Activated CD8-positive, alpha-beta memory T cell treated with anti-CD3 and anti-CD28 coated beads for 1 hour (primary cell): ENCODE results near the gene DVL1.

Experiments used
- DNase-seq, 2 donors: peaks; one replicate each; pipeline ENCODE4 v3.0.0-alpha.2; 2020; ENCODE audit warnings: low read depth in 1 of 2; ENCODE audit errors: extremely low read depth in 1 of 2

DVL1 gene

DNA sequence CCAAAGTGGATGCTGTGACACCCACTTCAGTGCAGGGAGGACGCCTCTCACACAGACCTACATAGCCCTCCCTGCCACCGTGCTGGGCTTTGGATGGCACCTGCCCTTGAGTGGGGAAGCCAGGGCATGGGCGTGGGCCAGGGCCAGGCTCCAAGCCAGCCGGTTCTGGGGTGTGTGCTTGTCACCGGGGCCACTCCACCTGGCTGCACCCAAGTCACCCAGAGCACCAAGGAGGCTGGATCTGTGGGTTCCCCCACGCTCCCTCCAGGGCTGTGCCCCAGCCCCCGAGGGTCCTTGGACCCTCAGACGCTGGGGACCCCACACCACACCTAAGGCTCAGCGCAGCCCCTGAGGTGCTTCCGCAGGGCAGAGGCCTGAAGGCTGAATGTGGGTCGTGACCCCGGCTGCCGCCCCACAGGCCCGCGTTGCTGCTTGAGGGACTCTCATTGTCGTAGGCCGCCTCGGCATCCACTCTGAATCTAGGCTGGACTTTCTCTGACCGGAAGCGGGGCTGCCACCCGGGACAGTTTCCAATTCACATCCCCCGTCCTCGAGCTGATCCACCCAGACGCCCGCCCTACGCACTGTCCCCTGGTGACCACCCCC lies 7.7 kb upstream of the DVL1 start:
- no peak for DNase-seq

DNA sequence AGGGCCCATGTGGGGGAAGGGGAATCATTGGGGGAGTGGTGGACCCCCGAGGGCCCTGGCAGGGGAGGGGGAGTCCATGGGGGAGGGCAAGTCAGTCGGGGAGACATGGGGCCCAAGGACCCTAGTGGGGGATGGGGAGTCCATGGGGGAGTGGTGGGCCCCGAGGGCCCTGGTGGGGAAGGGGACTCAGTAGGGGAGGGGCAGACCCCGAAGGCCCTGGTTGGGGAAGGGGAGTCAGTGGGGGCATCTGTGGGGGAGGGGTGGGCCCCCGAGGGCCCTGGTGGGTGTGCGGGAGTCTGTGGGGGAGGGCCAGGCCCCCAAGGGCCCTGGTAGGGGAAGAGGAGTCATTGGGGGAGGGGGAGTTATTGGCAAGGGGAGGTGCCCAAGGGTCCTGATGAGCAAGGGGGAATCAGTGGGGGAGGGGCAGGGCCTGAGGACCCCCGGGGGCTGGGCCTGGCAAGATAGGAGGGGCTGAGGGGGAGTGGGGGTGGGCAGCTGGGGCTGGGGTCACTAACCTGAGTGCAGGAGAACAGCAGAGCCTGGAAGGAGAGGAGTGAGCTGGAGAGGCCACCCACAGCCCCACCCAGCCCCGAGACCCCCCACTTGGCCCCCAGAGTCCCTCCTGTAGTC lies 7.1 kb upstream of the DVL1 start:
- DNase-seq: no peak

DNA sequence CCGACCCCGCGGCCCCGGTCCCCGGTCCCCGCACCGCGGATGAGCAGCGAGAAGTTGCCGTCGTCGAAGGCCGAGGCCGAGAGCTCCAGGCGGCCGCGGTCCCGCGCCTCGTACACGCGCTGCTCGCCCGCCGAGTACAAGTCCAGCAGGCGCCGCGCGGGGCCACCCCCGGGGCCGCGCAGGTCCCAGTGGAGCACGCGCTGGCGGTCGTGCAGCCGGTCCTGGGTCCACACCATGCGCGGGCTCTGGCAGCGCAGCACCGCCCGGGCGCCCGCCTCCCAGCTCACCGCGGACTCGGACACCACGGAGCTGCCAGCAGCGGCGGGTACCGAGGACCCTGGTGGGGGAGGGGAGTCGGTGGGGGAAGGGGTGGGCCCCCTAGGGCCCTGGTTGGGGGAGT lies 6.2 kb upstream of the DVL1 start:
- no peak for DNase-seq

DNA sequence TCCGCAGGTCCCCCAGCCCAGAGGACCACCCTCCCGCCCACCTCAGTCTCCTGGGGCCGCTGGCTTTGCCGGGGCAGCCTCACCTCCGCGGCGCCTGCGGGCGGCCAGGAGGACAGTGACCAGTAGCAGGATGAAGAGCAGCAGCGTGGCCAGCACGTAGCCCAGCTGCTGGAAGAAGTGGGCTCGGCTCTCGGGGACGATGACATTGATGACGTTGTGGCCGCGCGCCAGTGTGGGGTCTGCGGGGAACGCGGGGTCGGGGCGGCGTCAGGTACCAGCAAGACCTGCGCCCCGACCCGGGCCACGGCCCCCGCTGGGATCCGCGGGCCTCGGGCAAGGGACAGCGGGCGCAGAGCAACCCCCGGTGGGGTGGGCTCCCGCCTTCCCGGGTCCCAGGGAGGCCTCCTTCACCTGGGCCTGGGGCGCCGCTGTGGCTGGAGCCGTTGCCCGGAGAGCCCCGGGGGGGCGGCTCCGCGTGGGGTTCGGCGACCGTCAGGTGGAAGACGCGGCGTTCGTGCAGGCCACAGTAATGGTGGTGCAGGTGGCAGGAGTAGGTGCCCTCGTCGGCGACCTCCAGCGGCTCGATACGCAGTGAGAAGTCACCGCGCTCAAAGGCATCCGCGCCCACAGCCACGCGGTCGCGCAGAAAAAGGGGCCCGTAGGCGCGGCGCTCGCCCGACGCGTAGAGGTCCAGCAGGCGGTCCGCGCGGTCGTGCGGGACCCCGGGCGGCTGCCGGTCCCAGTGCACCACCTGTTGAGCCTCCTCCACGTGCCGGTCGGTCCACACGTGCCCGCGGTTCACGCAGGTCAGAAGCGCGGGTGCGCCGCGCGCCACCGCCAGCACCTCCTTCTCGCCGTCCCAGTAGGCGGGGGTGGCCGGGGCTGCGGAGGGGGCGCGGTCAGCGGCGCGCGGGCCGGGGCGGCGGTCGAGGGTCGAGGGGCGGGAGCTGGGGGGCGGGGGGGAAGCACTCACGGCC lies 5.3 kb upstream of the DVL1 start:
- no peak for DNase-seq

DNA sequence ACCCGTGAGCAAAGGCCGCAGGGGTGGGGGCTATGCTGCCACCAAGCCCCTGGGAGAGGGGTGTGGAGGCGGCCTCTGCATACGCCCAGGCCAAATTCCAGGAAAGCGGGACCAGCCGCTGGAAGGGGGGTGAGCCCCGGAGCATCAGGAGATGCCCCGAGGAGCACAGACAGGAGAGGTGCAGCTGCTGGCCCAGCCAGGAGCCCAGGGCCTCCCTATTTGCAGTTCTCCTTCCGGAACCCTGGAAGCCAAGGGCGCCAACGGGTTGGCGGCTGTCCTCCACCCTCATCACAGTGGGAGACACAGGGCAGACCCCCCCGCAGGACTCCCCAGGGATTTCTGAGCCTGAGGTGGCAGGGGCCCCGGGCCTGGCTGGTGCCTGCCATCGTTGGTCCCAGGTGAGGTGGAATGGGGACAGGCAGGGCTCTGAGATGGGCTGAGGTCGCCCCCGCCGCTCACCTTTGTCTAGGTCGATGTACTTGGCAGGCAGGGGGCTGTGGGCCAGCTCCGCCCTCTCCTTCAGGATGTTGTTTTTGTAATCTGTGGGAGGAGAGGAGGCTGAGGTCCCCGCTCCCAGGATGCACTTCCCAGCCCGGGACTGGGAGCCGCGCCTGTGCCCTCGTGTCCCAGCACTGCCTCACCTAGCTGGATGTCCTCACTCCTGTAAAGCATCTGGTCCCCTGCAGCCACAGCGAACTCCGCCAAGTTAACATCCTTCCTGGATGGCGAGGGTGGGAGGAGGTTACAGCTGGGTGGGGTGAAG lies 4.4 kb upstream of the DVL1 start:
- DNase-seq: no peak

DNA sequence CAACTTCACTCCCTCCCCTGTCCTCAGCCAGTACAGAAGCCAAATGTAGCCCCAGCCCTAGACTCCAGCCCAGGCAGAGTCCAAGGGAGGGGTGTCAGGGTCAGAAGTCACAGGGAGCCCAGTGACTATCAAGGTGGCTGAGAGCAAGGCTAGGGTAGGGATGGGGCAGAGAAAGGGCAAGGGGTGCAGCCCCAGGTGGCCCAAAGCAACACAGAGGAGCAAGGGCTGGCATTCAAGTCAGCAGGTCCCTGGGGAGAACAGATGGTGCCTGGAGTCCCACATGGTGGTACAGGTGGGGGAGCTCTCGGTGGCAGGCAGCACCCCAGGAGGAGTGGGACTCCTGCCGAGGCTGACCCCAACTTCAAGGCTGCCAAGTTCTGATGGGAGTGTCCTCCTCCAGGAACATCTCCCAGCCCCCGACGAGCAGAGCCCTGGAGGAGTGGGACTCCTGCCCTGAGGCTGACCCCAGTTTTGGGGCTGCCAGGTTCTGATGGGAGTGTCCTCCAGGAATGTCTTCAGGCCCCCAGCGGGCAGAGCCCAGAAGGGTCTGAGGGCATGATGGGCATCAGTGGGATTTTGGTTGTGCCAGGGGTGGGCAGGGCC lies 3.7 kb upstream of the DVL1 start:
- no peak for DNase-seq

DNA sequence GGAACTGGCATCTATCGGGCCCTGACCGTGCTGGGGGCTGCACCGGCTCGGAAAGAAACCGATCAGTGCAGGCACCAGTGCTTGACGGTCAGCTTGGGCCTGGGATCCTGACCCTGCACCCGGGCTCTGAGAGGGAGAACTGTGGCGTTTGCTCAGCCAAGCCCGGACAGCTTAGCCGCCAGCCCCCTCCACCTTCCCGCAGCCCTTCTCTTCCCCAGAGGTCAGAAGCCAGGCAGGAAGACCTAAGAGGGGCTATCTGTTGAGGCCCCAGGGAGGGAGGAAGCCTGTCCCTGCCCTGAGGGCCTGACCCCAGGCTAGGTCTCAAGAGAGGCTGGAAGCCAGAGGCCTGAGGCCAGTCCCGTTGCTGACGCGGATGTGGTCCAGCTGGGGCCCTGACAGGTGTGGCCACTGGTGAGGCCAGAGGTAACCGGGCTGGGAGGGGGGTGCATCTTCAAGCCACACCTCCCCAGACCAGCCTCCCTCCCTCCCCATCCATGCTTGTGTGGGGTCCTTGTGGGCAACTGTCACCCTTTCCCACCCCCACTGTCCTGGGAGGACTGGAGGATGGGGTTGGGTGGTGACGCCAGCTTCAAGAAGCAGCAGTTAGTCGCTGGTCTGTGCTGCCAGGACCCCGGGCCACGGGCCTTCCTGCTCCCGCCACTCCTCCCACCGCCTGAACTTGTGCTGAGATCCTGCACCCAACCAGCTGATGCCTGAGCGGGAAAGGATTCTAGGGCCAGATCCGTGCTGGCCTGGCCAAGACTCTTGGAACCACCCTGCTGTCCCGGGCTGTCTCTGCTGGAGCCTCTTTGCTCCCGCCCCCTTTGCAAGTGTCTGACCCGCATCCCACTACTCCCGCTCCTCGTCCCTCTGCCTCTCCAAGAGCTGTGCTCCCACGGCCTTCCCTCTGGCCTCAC lies 2.6 kb upstream of the DVL1 start:
- no peak for DNase-seq

DNA sequence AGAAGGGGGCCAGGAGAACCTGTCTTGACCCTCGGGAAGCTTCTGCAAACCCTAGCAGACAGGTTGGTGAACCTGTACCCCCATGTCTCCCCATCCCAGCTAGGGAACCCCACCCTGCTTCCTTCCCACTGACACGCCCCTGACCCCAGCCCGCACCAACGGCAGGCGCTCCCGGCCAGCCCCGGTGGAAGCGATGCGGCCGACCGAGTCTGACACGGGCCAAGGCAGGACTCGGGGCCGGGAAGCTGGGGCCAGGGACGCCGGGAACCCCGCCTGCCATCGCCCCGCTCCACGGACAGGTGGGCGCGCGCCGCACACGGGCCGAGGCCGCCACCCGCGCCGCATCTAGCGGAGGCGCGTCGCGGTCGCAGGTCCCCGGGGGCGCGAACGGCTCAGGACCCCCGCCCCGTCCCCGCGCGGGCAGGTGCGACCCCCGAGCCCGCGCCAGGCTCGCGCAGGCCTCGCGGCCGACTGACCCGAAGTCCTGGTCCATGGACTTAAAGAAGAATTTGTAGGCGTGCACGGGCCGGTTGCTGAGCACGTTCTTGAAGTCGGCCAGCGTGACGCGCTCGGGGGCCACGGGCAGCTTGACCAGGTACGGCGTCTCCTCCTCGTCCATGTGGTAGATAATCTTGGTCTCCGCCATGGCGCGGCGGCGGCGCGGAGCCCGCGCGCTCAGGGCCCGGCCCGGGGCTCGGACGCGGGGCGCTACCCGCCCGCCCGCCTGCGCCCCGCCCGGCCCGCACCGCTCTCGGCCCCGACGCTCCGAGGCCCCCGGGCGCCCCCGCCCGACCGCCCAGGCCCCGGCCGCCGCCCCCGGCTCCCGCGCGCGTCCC lies 580 bp downstream of the DVL1 start:
- no peak for DNase-seq

DNA sequence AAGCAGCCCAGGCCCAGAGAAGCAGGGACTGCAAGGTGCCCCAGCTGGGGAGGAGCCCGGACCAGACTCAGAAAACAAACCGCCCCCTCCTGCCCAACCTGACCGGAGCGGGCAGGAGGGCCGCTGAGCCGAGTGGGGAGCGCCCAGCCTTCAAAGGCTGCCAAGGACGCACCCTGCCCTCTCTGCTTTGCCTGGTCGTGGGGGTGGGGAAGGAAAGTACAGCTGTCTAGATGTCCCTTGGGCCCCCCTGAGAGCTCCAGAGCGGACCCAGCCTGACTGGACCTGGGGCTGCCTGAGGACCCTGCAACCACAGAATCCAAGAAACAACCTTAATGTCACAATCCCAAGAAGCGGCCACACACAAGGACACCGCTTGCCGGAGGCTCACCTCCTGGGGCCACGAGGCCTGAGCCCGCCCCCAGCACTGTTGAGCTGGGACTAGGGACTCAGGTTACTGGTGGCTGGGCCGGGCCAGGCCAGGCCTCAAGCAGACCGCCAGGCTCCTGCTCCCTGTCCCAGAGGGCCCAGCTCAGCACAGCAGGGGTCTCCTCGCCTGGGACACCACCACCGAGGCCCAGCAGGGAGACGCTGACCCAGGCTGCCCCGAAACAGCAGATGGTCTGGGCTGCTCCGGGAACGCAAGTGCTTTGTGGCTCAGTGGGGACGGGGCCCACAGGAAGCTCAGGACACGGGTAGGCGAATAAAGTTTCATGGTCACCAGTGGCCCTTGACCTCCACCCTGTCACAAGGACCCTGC lies 1.4 kb downstream of the DVL1 start:
- DNase-seq: no peak

DNA sequence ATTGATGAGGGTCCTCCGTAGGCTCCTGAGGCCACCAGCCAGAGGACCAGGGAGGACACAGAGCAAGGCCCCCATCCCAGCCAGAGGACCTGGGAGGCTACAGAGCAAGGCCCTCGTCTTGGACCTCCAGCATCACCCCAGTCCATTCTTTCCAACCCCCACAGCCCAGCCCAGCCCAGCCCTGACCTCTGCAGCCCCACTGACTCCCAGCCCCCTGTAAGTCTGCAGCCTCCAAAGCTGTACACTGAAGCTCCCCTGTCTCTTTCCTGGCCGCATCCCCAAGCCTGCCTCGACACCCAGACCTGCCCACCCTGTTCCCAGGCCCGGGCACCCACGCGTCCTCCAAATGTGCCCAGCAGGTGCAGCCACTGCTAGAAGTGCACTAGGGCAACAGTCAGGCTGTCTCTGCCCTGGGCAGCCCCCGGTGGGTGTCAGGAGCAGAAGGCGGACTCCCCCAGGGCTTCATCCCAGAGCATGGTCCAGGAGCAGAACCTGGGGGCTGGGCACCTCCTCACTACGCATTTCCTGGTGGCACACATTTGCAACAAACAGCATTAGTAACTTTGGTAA lies 2.1 kb downstream of the DVL1 start:
- no peak for DNase-seq

DNA sequence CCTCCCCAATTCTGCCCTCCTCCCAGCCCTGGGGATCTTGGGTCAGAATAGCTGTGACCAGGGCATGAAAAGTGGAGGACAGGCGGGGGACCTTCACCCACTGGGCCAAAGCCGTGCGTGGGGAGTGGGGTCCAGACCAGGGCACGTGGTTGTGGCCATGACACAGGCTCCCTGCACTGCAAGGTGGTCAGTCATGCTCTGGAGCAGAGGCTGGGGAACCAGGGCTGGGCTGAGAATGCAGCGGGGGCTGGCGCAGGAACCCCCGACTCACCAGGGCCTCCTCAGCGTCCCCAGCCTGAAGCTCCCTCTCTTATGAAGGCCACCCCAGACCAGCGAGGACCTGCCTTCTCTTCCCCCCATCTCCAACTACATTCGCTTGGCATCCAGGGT lies 2.7 kb downstream of the DVL1 start:
- no peak for DNase-seq

DNA sequence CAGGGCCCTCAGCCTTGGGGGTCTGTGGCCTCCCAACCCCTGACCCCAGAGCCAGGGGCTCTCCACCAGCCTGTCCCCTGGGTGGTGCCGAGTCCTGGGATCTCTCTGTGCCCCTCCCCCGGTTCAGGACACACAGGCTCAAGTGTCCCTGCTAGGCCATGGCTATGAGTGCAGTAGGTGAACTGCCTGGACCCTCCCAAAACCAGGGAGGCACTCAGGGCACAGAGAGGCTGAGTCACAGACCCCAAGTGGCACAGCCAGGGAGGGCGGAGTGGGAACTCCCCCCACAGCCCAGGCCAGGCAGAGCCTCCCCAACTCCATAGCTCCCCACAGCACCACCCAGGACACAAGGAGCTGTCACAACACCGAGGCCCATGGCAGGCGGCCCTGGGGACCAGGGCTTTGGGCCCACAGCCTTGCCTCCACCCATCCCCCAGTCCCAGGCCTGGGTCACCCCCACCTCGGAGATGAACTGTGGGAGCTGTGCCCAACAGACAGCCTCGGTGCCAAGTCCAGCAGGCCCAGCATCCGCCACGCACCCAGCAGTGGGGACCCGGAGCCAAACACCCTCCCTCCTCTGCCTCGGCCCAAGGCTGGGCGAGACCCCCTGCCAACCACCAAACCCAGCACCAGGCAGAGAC lies 3.2 kb downstream of the DVL1 start:
- DNase-seq: no peak

DNA sequence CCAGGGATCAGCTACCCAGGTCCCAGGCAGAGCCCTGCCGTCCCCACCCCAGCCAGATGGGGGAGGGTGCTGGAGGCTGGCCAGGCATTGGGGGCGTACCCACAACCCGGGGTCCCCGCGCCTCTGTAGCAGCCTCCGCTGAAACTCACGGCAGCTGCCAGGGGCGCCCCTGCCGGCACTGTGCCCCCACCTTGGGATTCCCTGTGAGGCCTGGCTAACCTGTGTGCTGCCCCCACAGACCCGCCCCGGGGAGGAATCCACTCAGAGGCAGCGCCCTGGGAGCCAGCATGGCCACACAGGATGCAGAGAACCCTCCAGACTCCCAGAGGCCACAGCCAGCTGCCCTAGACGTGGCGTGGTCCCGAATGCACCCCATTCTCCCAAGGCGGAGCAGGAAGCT lies 3.8 kb downstream of the DVL1 start:
- DNase-seq: no peak

DNA sequence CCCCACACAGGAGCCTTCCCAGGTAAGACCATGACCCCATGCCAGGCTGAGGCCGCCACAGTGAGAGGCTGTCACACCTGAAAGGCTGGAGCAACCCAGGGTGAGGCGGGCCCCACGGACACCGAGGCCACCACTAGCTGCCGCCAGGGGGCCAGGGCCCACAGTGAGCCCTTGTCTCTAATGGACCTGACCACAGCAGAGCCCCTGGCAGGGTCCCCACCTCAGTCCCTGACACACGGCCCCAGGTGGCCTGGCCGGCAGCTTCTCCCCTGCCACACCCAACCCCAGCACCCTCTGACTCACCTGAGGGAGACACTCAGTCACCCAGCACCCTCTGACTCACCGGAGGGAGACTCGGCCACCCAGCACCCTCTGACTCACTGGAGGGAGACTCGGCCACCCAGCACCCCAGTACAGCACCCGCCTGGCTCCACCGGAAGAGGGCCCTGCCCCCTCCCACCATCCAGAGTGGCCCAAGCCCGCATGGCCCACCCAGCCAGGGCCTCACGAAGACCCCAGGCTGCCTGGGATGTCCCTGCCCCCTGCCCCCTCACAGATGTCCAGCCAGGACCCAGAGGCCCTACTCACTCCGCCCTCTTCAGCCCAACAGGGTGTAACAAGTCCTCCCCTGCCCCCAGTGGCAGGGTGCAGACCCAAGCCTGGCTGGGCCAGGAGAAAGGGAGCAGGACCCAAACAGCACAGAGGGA lies 4.4 kb downstream of the DVL1 start:
- DNase-seq: no peak

DNA sequence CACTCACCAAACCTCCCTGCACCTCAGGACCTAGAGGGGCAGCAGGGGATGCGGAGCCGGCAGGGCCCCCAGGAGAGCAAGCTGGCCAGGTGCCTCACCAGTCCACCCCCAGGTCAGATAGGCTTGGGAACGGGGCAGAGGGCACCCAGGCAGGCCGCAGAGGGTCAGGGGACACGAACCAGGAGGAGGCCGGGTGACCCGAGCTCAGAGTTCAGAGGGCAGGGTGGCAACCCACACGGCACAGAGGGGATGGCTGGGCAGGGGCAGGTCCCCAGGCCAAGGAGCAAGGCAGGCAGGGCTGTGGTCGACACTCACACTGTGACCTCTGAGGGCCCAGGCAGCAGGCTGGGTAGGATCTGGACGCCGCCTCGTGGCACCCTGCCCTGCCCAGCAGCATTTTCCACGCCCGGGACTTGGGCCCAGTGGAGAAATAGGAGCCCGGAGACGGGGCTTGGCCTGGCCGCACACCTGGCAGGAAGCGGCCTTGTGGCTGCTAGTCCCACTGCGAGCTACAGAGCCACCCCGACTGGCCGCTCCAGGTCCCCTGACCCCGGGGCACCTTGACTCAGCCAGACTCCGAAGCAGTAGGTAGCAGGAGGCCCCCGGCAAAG lies 5.3 kb downstream of the DVL1 start:
- DNase-seq: no peak

DNA sequence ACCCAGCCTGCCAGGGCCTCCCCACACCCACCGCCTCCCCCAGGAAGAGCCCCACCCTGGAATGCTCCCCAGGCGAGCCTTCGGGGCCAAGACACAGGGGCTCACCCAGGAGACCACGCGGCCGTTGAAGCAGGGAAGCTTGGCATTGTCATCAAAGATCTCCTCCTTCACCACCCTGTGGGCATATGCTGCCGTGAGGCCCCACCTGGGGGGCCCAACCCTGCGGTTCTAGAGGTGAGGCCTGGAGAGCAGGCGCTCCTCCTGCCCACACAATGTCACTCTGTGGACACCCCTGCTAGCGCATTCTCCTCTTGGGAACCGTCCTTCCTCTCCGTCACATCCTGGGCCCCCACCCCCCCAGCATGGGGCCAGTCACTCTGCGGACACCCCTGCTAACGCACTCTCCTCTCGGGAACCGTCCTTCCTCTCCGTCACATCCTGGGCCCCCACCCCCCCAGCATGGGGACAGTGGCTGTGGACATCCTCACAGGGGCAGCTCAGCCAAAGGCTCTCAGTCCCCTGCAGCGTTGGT lies 6.6 kb downstream of the DVL1 start:
- no peak for DNase-seq
